Body of pancreas (tissue), 4 donors: ENCODE data around the gene EPN3. TPM values are rescaled to one million over a fixed set of nuclear protein-coding genes. Genes with fewer than 3 reads are reported as not detected.

Source experiments
- ATAC-seq: fragments of 150-250 bp; one replicate; pipeline ENCODE4 v1.9.1; 2016
- DNase-seq, 4 donors: peaks; one replicate each; pipeline ENCODE4 v3.0.0-alpha.2; 2019
- H3K27ac ChIP-seq, 4 donors: fragments of 200-600 bp; sonication (generic); 1 replicate in 3 of 4; 2 replicates in 1 of 4; pipeline versions ENCODE4 v1.5.1 to v1.6.1; 2016 to 2019; ENCODE audit warnings: mild to moderate bottlenecking in 1 of 4, mixed read lengths in 1 of 4, moderate library complexity in 1 of 4
- H3K27me3 ChIP-seq, 2 donors: fragments of 200-600 bp; sonication (generic); one replicate each; pipeline ENCODE4 v1.6.0; 2016; ENCODE audit warnings: mild to moderate bottlenecking in 1 of 2
- H3K36me3 ChIP-seq, 2 donors: fragments of 200-600 bp; sonication (generic); replicated peaks in 1 of 2; 2 replicates each; pipeline ENCODE4 v1.5.1; 2016; ENCODE audit warnings: low read depth in 2 of 2; ENCODE audit not compliant: insufficient read depth in 1 of 2
- H3K4me1 ChIP-seq: fragments of 200-600 bp; sonication (generic); one replicate; pipeline ENCODE4 v1.6.0; 2016
- H3K4me3 ChIP-seq, 2 donors: fragments of 200-600 bp; sonication (generic); 1 replicate in 1 of 2; 2 replicates in 1 of 2; pipeline ENCODE4 v1.5.1; 2016 to 2019
- H3K9me3 ChIP-seq, 3 donors: fragments of 200-600 bp; sonication (generic); 1 replicate in 2 of 3; 2 replicates in 1 of 3; pipeline ENCODE4 v1.5.1; 2016
- POLR2A ChIP-seq, 3 donors: fragments of 450-650 bp; IDR thresholded peaks; one replicate each; pipeline ENCODE4 v1.6.1; 2016; ENCODE audit warnings: antibody characterized with exemption in 3 of 3, mild to moderate bottlenecking in 2 of 3
- WGBS, 2 donors: methylation state at CpG; one replicate each; pipeline ENCODE4 v1.1.5; 2017; 5-methylcytosine and 5-hydroxymethylcytosine counted together
- intact Hi-C: fragments of 100-400 bp; cut with DNase I; formaldehyde crosslinking; loops from one replicate; pipeline ENCODE4 v1.15.1; 2023
- total RNA-seq, 2 donors: library from RNA; depleted of rRNA; stranded (reverse); fragments of >200 nt; gene quantifications; one replicate each; pipeline ENCODE4 v1.1.0, GENCODE V29; 2016
- TF ChIP-seq, protein P1 (sequence below), 7 experiments: fragments of 450-650 bp in 4 of 7; fragments of 200-600 bp in 3 of 7; sonication (generic) in 3 of 7; IDR thresholded peaks; one replicate each; pipeline ENCODE4 v1.5.1; 2016 to 2019; ENCODE audit warnings: antibody characterized with exemption in 7 of 7

EPN3 gene
- total RNA-seq, 2 donors from 2014 or later = 11.9 to 20.1 TPM

DNA sequence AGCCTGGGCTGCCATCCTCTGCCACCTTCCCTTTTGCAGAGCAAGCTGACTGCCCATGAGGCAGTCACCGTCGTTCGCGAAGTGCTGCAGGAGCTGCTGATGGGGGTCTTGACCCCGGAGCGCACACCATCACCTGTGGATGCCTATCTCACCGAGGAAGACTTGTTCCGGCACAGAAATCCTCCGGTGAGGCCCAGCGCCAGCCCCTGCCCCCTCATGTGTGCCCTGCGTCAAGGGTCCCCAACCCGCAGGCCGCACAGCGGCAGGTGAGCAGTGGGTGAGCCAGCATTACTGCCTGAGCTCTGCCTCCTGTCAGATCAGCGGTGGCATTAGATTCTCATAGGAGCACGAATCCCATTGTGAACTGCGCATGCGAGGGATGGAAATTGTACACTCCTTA lies 7.7 kb upstream of the EPN3 start:
- Histone ChIP-seq H3K9me3 (no peaks in the 10 kb centered on the region), H3K36me3 (no peaks in the 10 kb centered on the region), H3K27me3 (no peaks in the 10 kb centered on the region), H3K27ac (no peak overlapping the region), H3K4me1 (no peaks in the 10 kb centered on the region), H3K4me3 (no peak overlapping the region)
- no peak for DNase-seq
- no peak for TF ChIP-seq POLR2A (IDR thresholded peaks at IDR 0.05)
- TF ChIP-seq, protein P1, sequence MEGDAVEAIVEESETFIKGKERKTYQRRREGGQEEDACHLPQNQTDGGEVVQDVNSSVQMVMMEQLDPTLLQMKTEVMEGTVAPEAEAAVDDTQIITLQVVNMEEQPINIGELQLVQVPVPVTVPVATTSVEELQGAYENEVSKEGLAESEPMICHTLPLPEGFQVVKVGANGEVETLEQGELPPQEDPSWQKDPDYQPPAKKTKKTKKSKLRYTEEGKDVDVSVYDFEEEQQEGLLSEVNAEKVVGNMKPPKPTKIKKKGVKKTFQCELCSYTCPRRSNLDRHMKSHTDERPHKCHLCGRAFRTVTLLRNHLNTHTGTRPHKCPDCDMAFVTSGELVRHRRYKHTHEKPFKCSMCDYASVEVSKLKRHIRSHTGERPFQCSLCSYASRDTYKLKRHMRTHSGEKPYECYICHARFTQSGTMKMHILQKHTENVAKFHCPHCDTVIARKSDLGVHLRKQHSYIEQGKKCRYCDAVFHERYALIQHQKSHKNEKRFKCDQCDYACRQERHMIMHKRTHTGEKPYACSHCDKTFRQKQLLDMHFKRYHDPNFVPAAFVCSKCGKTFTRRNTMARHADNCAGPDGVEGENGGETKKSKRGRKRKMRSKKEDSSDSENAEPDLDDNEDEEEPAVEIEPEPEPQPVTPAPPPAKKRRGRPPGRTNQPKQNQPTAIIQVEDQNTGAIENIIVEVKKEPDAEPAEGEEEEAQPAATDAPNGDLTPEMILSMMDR (IDR thresholded peaks at IDR 0.05) = no peak
- intact Hi-C loops = no loop called here
- WGBS, 2 donors = 88 to 94% methylated on average over 11 to 18 of the region's 18 CpGs
- no peak for ATAC-seq

- Histone ChIP-seq H3K36me3 (no peaks in the 10 kb centered on the region), H3K27ac (no peak overlapping the region), H3K9me3 (no peaks in the 10 kb centered on the region), H3K4me3 (no peak overlapping the region), H3K27me3 (no peaks in the 10 kb centered on the region), H3K4me1 (peaks cover 18% of the 10 kb centered on the region)
- ATAC-seq (no peak), DNase-seq (no peak)
- no peak for TF ChIP-seq POLR2A (IDR thresholded peaks at IDR 0.05)
- TF ChIP-seq, protein P1 (IDR thresholded peaks at IDR 0.05) = no peak
- WGBS, 2 donors = 52 to 63% methylated on average over 5 of the region's 5 CpGs
- intact Hi-C loops = no loop called here
Measured at GRCh38 chr17:50527155-50527762, 5.3 kb upstream of the EPN3 start.

- no peak overlapping the region for H3K27ac ChIP-seq
- intact Hi-C loops = no loop called here
- peaks cover 26% of the 10 kb centered on the region for H3K4me1 ChIP-seq
- ATAC-seq (no peak), DNase-seq (no peak)
- TF ChIP-seq, protein P1 (IDR thresholded peaks at IDR 0.05) = no peak
- TF ChIP-seq POLR2A (IDR thresholded peaks at IDR 0.05) = no peak
- H3K9me3 ChIP-seq = no peaks in the 10 kb centered on the region
- 36 to 73% methylated on average over 2 to 4 of the region's 4 CpGs for WGBS, 2 donors
- no peaks in the 10 kb centered on the region for H3K27me3 ChIP-seq
- no peaks in the 10 kb centered on the region for H3K36me3 ChIP-seq
- no peak overlapping the region for H3K4me3 ChIP-seq
Measured at GRCh38 chr17:50527949-50528474, 4.5 kb upstream of the EPN3 start.

GRCh38 chr17:50529849-50530248 lies 2.7 kb upstream of the EPN3 start:
- DNase-seq = no peak
- Histone ChIP-seq H3K27me3 (no peaks in the 10 kb centered on the region), H3K36me3 (no peaks in the 10 kb centered on the region), H3K4me3 (no peak overlapping the region), H3K27ac (no peak overlapping the region), H3K4me1 (peaks cover 42% of the 10 kb centered on the region), H3K9me3 (no peaks in the 10 kb centered on the region)
- no peak for TF ChIP-seq POLR2A (IDR thresholded peaks at IDR 0.05)
- TF ChIP-seq, protein P1 (IDR thresholded peaks at IDR 0.05) = no peak
- WGBS, 2 donors = 86 to 91% methylated on average over 7 of the region's 7 CpGs
- ATAC-seq = no peak
- intact Hi-C loops = loop anchor here (5.0 kb wide), 1 partner anchor 48 kb away; no protein-coding TSS in a partner anchor
